K562 (cell line): ENCODE data around the gene ABAT. TPM values are rescaled to one million over a fixed set of nuclear protein-coding genes. Genes with fewer than 3 reads are reported as not detected.

Experiments used
- ATAC-seq: fragments of 200-7000 bp; cut with Tn5 transposase; 3 replicates; pipeline ENCODE4 v1.9.1; 2020; ENCODE audit warnings: moderate library complexity
- BruUV-seq: library from RNA; stranded (reverse); fragments of 400-500 nt; replicated peaks from 2 replicates; lab custom pipeline; 2021; lab: Mats Ljungman, UMichigan
- CTCF ChIA-PET: fragments of 300-600 bp; formaldehyde crosslinking; extraction: SDS; loops from one replicate; lab custom pipeline; 2021; ENCODE audit warnings: low intra/inter-chr PET ratio; lab: Yijun Ruan, JAX
- POLR2A ChIA-PET: fragments of 300-600, 350-650 bp; sonication (Branson Sonifier 250); formaldehyde crosslinking; extraction: SDS; loops from one replicate; lab custom pipeline; 2021; ENCODE audit warnings: antibody characterized with exemption, inconsistent platforms; lab: Yijun Ruan, JAX
- DNase-seq, 4 experiments: peaks; one replicate each; pipeline versions ENCODE4 v3.0.0 to v3.0.0-alpha.2; 2011 to 2018; ENCODE audit warnings: low spot score in 3 of 4, mixed read lengths in 3 of 4; ENCODE audit errors: extremely low read depth in 1 of 4
- FAIRE-seq: peaks from 2 replicates; lab custom pipeline; 2011; peaks lifted over from hg19 to GRCh38; lab: Jason Lieb, UNC
- H2AFZ ChIP-seq: 2 replicates; pipeline ENCODE4 v1.6.0; 2011; ENCODE audit warnings: low read depth, low read length, control low read depth, inconsistent platforms
- H3K27ac ChIP-seq: fragments of 200-600 bp; 3 replicates; pipeline ENCODE4 v1.8.0; 2011; ENCODE audit warnings: low read depth, mild to moderate bottlenecking, control low read depth, inconsistent platforms, low read length, moderate library complexity, mixed read lengths; ENCODE audit errors: extremely low read depth
- H3K27me3 ChIP-seq, 2 experiments: fragments of 300-600 bp in 1 of 2; 2 replicates in 1 of 2; 3 replicates in 1 of 2; pipeline versions ENCODE4 v1.6.0 to v1.8.0; 2011; ENCODE audit warnings: inconsistent platforms in 2 of 2, low read length in 2 of 2, mild to moderate bottlenecking in 1 of 2, mixed read lengths in 1 of 2, moderate library complexity in 1 of 2; ENCODE audit not compliant: control insufficient read depth in 2 of 2, insufficient read depth in 2 of 2
- H3K36me3 ChIP-seq: fragments of 300-600 bp; 3 replicates; pipeline ENCODE4 v1.8.0; 2011; ENCODE audit warnings: mild to moderate bottlenecking, low read length, inconsistent platforms; ENCODE audit not compliant: control insufficient read depth, insufficient read depth
- H3K4me1 ChIP-seq, 2 experiments: fragments of 200-600 bp in 1 of 2; replicated peaks in 1 of 2; 2 replicates in 1 of 2; 3 replicates in 1 of 2; pipeline versions ENCODE4 v1.5.1 to v1.8.0; 2011; ENCODE audit warnings: inconsistent platforms in 2 of 2, low read length in 2 of 2, mild to moderate bottlenecking in 1 of 2, mixed read lengths in 1 of 2, moderate library complexity in 1 of 2; ENCODE audit not compliant: control insufficient read depth in 2 of 2, insufficient read depth in 2 of 2
- H3K4me2 ChIP-seq: 2 replicates; pipeline ENCODE4 v1.6.1; 2011; ENCODE audit warnings: low read length, control low read depth, inconsistent platforms, mixed read lengths; ENCODE audit not compliant: insufficient read depth
- H3K4me3 ChIP-seq: fragments of 200-600 bp; sonication (generic), shearing (Covaris generic); 2 replicates; pipeline ENCODE4 v1.5.1; 2016; ENCODE audit warnings: control low read depth, inconsistent platforms
- H3K79me2 ChIP-seq: fragments of 200-600 bp; 3 replicates; pipeline ENCODE4 v1.8.0; 2011; ENCODE audit warnings: low read length, inconsistent platforms; ENCODE audit not compliant: control insufficient read depth, insufficient read depth
- H3K9ac ChIP-seq, 2 experiments: 2 replicates each; pipeline versions ENCODE4 v1.6.0 to v1.6.1; 2011; ENCODE audit warnings: low read depth in 2 of 2, low read length in 2 of 2, control low read depth in 1 of 2, inconsistent platforms in 1 of 2, mild to moderate bottlenecking in 1 of 2, mixed read lengths in 1 of 2; ENCODE audit not compliant: insufficient read depth in 1 of 2
- H3K9me1 ChIP-seq: one replicate; pipeline ENCODE4 v1.6.0; 2011; ENCODE audit warnings: inconsistent platforms, mild to moderate bottlenecking, low read length, moderate library complexity; ENCODE audit not compliant: control insufficient read depth, insufficient read depth
- H3K9me3 ChIP-seq: replicated peaks from 2 replicates; pipeline ENCODE4 v1.5.1; 2011; ENCODE audit warnings: low read depth, low read length, inconsistent platforms; ENCODE audit not compliant: control insufficient read depth, insufficient read depth
- H4K20me1 ChIP-seq: replicated peaks from 2 replicates; pipeline ENCODE4 v1.6.1; 2011; ENCODE audit warnings: low read length, inconsistent platforms, mixed read lengths; ENCODE audit not compliant: control insufficient read depth, insufficient read depth
- ETS1 ChIP-seq: conservative IDR thresholded peaks from 2 replicates; pipeline ENCODE4 v1.6.1; 2011; ENCODE audit warnings: low read depth, mild to moderate bottlenecking, low read length; ENCODE audit not compliant: control insufficient read depth
- NR2C1 ChIP-seq, 2 experiments: fragments of 450-650 bp; IDR thresholded peaks; 2 replicates each; pipeline ENCODE4 v1.6.1; 2017; ENCODE audit warnings: mild to moderate bottlenecking in 2 of 2, antibody characterized with exemption in 1 of 2, inconsistent platforms in 1 of 2, missing compliant biosample characterization in 1 of 2, missing genetic modification characterization in 1 of 2
- SIX5 ChIP-seq, 2 experiments: IDR thresholded peaks; 2 replicates each; pipeline ENCODE4 v1.6.1; 2011; ENCODE audit warnings: low read length in 2 of 2, borderline replicate concordance in 1 of 2, low read depth in 1 of 2, mild to moderate bottlenecking in 1 of 2, moderate library complexity in 1 of 2; ENCODE audit not compliant: insufficient read depth in 1 of 2
- SMAD1 ChIP-seq: fragments of 150-350 bp; IDR thresholded peaks from 2 replicates; pipeline ENCODE4 v1.6.1; 2014; ENCODE audit warnings: low read length, low read depth; ENCODE audit not compliant: partially characterized antibody
- SP1 ChIP-seq: sonication (generic); formaldehyde crosslinking; IDR thresholded peaks from 2 replicates; pipeline ENCODE4 v1.8.1; 2022; ENCODE audit warnings: mild to moderate bottlenecking, missing genetic modification reagents
- TCFL5 ChIP-seq: fragments of 250-450 bp; sonication (Bioruptor Pico); conservative IDR thresholded peaks from 2 replicates; pipeline ENCODE4 v1.6.1; 2021; ENCODE audit warnings: mild to moderate bottlenecking, moderate library complexity, matching md5 sums
- ZNF431 ChIP-seq: sonication (generic); formaldehyde crosslinking; IDR thresholded peaks from 2 replicates; pipeline ENCODE4 v1.8.0; 2022; ENCODE audit warnings: mild to moderate bottlenecking, missing genetic modification reagents
- WGBS: fragments of 100-300 bp; shearing (Covaris generic); methylation state at CpG from one replicate; pipeline ENCODE4 v1.1.6; 2016; ENCODE audit warnings: low coverage, mixed read lengths; ENCODE audit not compliant: insufficient coverage; ENCODE audit errors: missing lambda C conversion rate; 5-methylcytosine and 5-hydroxymethylcytosine counted together
- in situ Hi-C: fragments of 300-500 bp; cut with MboI; formaldehyde crosslinking; loops from 4 replicates; pipeline ENCODE4 v1.15.0; 2018; ENCODE audit warnings: inconsistent platforms, mixed read lengths
- intact Hi-C: fragments of 100-400 bp; cut with micrococcal nuclease; formaldehyde crosslinking; loops from 2 replicates; pipeline ENCODE4 v1.14.2; 2022
- polyA plus RNA-seq, 8 experiments: library from polyadenylated mRNA; depleted of rRNA in 4 of 8; stranded (reverse) in 5 of 8; unstranded in 3 of 8; fragments of >200 nt; fragmentation: Nextera tagmentation in 2 of 8; fragmentation: Illumina TruSeq in 1 of 8; extraction: Ambion mirVana in 2 of 8; extraction: Trizol in 1 of 8; gene quantifications; 2 replicates each; pipeline versions ENCODE4 v1.2.1 to v1.2.3, GENCODE V29; 2011 to 2014; ENCODE audit warnings: inconsistent platforms in 1 of 8, missing spikeins in 1 of 8
- total RNA-seq, 7 experiments: library from RNA; depleted of rRNA in 6 of 7; stranded (reverse); fragments of >200 nt in 6 of 7; fragmentation: Illumina TruSeq in 2 of 7; extraction: Trizol in 2 of 7; gene quantifications; 2 replicates each; pipeline versions ENCODE4 v1.2.1 to v1.2.3, GENCODE V29; 2011 to 2021; ENCODE audit warnings: low replicate concordance in 1 of 7

The ABAT gene
- total and polyA plus RNA-seq, 9 of the 15 experiments (the other 6 are each of a cell fraction or from before 2014, with no cell fraction given): 0.01 to 0.49 (median 0.10) TPM

- in situ Hi-C loops (no loop called here), intact Hi-C loops (no loop called here)
- ChIA-PET POLR2A (no interaction called here), CTCF (no interaction called here)
- no peaks in the 10 kb centered on the region for H3K9me1 ChIP-seq
- BruUV-seq: no TSS peak
- H3K27me3 ChIP-seq: peaks cover 17 to 66% of the 10 kb centered on the region in 2 experiments
- WGBS: 3% methylated on average over 3 of the region's 3 CpGs
- no peaks in the 10 kb centered on the region; a peak in 1 of 5 replicates for H3K4me1 ChIP-seq
- H3K27ac ChIP-seq: no peak overlapping the region
- no peak overlapping the region for H3K4me3 ChIP-seq
- no peak for DNase-seq
- FAIRE-seq: no peak
- TF ChIP-seq SMAD1: no peak
- TF ChIP-seq ETS1: no peak
- no peak for TF ChIP-seq NR2C1 (IDR thresholded peaks at IDR 0.05)
- TF ChIP-seq NR2C1 (tag; IDR thresholded peaks at IDR 0.05): no peak
- TF ChIP-seq TCFL5 (CRISPR knock-in tag): no peak
- TF ChIP-seq ZNF431: no peak
- no peak for TF ChIP-seq SP1 (CRISPR knock-in tag)
- no peak for TF ChIP-seq SIX5 (IDR thresholded peaks at IDR 0.05; ENCODE audit: borderline replicate concordance in 1 of 2, insufficient read depth in 1 of 2, low read depth in 1 of 2, low read length in 2 of 2)
- H4K20me1 ChIP-seq: peaks cover 7% of the 10 kb centered on the region; the same call in 1 of the 2 replicates
- no peak overlapping the region for H2AFZ ChIP-seq
- no peaks in the 10 kb centered on the region for H3K79me2 ChIP-seq
- no peak overlapping the region for H3K4me2 ChIP-seq
- no peak overlapping the region for H3K9ac ChIP-seq
- H3K9me3 ChIP-seq: no peaks in the 10 kb centered on the region
- ATAC-seq: no peak
- H3K36me3 ChIP-seq: no peaks in the 10 kb centered on the region
Measured at GRCh38 chr16:8773537-8773936, 99.1 kb downstream of the ABAT start.
